ENCODE results near the gene LRRC49.
"Not testable (repeated sequence)": the region's sequence is repeated elsewhere in the genome, so short reads cannot be mapped to it uniquely, and the experiment has no call there.

Gene LRRC49

DNA sequence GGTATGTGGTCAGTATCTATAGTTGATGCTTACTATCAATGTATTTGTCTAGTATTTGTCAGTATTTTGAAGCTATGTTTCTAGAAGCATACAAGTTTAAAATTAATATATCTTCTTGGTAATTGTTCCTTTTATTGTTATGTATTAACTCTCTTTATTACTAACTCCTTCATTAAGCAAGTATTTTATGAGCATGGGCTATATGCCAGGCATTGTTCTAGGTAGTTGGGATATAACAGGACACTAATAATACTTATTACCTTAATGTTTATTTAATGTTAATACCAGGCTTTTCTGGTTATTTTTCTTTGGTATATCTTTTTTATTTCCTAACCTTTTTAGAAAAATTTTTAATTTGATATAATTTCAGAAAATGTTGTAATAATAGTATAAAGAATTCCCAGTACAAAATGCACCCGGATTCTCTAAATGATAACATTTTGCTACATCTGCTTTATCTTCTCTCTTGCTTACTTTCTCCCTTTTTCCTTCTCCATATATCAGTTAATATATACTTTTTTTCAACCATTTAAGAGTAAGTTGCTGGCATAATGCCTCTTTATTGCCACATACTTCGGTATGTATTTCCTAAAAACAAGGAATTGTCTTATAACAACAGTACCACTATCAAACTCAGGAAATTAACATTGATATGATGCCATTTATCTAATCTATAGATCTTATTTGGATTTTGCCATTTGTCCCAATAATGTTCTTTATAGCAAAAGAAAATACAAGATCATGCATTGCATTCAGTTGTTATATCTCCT lies 30.9 kb downstream of the LRRC49 start:
- no peak for DNase-seq

DNA sequence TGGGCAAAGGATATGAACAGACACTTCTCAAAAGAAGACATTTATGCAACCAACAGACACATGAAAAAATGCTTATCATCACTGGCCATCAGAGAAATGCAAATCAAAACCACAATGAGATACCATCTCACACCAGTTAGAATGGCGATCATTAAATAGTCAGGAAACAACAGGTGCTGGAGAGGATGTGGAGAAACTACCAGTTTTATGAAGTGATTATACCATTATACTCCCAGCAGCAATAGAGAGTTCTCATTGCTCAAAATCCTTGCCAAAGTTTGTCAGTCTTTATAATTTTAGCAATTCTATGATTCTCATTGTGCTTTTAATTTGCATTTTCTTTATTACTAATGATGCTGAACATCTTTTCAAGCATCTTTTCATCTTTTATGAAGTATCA lies 34.3 kb downstream of the LRRC49 start:
- DNase-seq: not testable (repeated sequence)

DNA sequence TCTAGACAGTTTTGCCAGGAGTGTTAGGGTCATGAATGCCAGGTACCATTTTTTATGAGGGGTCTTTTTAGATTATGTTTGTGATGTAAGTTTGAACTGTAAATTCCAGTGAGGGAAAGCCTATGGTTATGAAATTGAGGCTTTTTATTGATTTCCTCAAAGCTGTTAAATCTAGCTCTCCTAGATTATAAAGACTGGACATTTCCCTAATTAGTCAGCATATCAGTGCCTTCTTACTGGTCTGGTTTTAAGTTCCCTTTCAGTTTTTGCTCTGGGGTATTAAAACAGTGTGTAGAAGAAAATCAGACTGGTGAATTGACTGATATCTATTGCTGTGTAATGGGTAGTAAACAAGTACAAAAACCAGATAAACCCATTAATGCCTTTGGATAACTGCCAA lies 39.2 kb downstream of the LRRC49 start:
- DNase-seq: no peak

DNA sequence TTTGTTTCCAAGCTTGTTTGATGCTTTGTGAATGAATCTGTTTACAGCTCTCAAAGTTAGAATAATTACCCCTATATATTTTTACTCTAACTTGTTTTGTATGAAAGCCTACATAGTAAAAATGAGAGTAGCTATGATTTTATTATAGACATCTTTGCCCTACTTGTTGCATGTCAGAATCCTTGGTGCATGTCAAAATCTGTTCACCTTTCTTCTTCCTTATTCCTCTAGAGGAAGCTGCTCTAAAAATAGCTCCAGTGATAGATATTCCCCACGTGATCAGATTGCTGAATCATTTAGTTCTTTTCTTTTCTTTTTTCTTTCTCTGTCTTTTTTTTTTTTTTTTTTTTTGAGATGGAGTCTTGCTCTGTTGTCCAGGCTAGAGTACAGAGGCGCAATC lies 39.8 kb downstream of the LRRC49 start:
- no peak for DNase-seq

- no peak for DNase-seq
These were observed 40.8 kb downstream of the LRRC49 start for GRCh38 chr15:70933411-70933810.

GRCh38 chr15:70935631-70936030 lies 43.0 kb downstream of the LRRC49 start:
- no peak for DNase-seq

DNA sequence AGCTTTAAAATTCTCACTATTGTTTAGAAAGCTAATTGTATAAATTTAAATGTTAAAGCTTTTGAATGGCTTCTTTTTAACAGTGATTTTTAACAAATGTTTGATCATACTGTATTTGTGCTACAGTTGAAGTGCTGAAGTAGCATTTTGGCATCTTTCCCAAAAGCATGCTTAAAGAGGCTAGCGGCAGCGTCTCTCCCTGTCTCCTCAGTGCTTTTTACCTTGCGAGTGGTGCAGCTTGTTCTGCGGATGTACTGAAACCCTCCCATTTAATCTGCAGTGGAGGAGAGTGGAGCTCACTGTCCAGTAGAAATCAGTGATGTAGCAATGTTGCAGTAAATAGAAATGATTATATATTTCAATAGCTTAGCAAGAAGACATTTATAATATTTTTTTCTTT lies 43.7 kb downstream of the LRRC49 start:
- no peak for DNase-seq

GRCh38 chr15:70943285-70943684 lies 50.7 kb downstream of the LRRC49 start:
- DNase-seq: not testable (repeated sequence)

DNA sequence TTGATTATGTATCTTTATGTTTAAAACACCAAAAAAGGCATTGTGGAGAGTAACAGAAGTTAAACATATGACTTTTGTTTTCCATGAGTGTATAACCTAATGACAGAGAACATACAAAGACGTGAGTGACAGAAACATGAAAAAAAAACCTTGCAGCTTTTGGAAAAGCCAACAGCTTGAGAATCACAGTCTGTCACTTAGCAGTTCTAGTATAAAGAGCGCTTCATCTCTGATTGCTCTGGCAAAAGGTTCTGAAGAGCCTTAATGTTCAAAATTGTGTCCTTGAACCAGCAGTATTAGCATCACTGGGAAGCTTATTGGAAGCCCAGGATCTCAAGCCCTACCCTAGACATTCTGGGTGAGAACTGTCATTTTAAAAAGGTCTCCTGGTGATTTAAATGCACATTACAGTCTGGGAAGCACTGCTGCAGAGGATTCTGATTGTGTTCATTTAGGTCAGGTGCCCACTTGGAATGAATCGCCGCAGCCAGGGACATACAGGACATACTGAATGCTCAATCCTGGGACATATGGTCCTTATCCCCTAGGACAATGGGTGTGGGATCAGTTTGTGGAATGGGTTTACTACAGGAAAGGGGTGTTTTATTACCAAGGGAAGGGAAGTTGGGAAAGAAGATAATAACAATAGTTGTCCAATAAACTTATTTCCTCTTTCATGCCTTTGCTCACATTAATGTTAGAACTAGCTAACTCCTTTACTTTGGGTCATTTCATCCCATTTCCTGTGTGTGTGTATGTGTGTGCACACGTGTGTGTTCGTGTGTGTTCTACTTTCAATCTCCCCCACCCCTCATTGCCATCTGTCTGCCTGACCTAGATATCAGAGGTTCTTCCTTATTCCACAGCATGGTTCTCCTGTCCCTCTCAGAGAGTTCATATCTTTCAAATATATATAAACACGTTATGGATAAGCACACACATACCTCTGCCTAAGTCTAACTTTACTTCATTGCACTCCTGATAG lies 55.0 kb downstream of the LRRC49 start:
- DNase-seq: no peak

DNA sequence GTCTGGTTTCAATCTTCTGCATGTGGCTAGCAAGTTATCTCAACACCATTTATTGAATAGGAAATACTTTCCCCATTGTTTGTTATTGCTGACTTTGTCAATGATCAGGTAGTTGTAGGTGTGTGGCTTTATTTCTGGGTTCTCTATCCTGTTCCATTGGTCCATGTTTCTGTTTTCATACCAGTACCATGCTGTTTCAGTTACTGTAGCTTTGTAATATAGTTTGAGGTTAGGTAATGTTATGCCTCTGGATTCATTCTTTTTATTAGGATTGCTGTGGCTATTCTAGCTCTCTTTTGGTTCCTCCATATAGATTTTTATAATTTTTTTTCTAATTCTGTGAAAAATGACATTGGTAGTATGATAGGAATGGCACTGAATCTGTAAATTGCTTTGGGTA lies 58.3 kb downstream of the LRRC49 start:
- DNase-seq: no peak

DNA sequence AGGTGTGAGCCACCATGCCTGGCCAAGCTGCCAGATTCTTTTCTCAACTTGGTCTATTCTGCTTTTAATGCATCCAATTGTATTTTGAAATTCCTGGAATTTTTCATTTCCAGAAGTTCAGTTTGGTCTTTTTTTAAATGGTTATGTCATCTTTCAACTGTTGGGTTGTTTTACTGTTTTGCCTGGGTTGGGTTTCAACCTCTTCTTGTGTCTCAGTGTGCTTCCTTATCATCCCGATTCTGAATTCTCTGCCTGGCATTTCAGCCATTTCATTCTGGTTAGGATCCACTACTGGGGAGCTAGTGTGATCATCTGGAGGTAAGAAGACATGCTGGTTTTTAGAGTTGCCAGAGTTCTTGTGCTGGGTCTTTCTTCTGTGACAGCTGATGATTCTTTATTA lies 61.5 kb downstream of the LRRC49 start:
- no peak for DNase-seq

DNA sequence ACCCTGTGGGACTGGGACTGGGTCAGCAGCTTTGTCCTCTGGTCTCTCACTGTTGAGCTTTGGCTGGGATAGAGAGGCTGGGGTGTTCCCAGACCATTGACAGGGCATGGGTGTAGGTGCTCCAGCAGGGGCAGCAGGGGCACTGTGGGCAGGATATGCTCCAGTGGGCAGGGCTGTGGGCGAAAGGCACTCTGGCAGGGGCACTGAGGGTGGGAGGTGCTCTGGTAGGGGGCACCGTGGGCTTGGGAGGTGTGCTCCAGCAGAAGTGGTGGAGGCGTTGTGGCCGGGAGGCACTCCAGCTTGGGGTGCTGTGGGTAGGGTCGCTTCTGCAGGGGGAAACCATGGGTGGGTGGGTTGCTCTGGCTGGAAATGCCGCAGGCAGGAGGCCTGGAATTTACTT lies 62.1 kb downstream of the LRRC49 start:
- no peak for DNase-seq

GRCh38 chr15:70955151-70955550 lies 62.5 kb downstream of the LRRC49 start:
- DNase-seq: no peak

- no peak for DNase-seq
These were observed 63.8 kb downstream of the LRRC49 start for GRCh38 chr15:70956201-70956995.

DNA sequence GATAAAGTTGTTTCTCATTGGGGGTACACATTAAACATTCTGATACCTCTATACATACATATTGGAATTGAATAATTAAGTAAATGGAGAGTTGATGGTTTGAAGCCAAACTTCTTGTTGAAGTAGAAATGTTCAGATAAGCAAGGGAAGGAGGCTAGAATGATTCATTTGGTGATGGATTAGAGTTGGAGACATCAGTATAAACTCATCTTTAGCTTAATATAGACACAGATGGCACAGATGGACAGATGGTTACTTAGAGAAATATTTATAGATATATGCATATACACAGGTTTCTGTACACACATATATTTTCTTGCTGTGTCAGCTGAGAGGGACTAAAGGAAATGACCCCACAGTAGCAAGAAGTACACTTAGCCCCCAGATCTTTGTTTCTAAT lies 69.5 kb downstream of the LRRC49 start:
- DNase-seq: no peak

DNA sequence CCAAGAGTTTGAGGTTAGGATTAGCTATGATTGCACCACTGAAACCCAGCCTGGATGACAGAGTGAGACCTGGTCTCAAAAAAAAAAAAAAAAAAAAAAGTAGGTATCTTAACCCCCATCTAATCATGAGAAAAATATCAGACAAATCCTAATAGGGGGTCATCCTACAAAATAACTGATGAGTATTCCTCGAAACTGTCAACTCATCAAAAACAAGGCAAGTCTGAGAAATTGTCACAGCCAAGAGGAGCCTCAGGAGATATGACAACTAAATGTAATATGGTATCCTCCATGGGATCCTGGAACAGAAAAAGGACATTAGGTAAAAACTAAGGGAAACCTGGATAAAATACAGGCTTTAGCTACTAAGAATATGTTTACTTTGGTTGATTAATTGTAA lies 70.6 kb downstream of the LRRC49 start:
- no peak for DNase-seq

- no peak for DNase-seq
These were observed 71.4 kb downstream of the LRRC49 start for GRCh38 chr15:70964058-70964457.

DNA sequence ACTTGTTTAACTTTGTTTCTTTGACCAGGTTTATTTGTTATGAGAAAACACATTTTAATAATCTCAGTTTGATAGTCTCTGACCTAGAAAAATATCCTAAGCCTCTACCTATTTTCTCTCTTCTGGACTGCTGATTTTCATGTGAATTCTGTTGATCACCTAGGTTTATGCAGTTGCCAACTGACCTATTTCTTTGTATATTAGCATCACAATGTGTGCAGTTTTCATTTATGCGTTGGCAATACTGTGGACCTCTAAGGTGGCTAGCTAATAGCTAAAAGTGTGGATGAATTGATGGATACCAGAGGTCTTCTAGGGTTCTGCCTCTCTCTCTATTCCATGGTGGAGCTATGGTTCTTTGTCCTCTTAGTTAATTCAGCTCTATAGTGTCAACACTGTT lies 72.1 kb downstream of the LRRC49 start:
- DNase-seq: no peak

DNA sequence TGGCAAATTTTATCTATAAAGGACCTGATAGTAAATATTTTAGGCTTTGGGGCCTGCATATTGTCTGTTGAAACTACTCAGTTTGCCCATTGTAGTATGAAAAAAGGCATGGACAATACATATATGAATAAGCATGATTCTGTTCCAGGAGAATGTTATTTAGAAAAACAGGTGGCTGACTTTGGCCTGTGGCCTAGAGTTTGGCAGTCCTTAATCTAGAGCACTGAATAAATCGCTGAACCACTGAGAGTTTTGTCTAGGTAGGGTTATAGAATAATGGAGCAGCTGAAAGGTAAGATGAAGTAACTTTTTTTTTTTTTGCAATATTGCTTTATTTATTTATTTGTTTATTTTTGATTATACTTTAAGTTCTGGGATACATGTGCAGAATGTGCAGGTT lies 75.0 kb downstream of the LRRC49 start:
- no peak for DNase-seq

DNA sequence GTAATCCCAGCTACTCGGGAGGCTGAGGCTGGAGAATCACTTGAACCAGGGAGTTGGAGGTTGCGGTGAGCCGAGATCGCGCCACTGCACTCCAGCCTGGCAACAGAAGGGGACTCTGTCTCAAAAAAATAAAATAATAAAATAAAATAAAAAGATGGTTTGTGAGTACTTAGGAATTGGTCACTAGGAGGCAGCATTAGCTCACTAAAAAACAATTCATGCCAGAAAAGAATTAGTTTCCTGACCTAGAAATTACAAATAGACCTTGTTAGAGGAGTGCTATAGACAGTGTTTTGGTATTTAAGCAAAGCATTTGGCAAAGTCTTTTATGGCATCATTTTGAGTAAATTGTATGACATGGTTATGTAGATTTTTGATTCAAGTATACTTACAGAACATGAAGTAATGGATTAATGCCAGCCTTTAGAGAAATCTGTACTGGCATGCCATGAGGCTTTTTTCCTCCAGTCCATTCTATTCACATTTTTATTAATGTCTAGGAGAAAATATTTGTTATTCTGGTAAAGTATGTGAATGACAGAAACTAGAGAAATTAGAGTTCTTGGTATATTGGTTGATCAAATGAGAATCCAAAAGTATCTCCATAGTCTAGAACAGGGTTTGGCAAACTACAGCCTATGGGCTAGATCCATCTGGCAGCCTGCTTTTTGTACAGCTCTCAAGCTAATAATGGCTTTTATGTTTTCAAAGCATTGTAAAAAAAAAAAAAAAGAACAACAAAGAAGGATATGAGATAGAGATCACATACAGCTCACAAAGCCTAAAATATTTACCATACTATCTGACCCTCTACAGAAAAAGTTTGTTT lies 81.6 kb downstream of the LRRC49 start:
- peak in 1 of 2 experiments; percentile 64 for DNase-seq

DNA sequence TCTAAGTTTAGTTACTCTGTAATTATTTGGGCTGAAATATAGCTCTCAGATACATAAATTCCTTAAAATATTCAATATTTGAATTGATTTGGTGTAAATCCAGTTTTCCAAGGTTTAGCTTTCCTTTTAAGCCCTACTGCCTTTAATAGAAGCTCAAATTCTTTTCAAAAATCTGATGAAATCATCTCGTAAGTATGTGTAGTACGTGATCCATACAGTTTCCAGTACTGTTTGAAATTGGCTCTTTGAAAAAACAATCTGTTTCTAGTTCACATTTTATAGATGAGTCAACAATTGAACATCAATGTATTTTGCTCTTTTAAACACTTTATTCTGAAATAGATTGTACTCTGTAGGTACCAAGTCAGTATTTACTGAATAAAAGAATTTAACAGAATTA lies 84.2 kb downstream of the LRRC49 start:
- no peak for DNase-seq

DNA sequence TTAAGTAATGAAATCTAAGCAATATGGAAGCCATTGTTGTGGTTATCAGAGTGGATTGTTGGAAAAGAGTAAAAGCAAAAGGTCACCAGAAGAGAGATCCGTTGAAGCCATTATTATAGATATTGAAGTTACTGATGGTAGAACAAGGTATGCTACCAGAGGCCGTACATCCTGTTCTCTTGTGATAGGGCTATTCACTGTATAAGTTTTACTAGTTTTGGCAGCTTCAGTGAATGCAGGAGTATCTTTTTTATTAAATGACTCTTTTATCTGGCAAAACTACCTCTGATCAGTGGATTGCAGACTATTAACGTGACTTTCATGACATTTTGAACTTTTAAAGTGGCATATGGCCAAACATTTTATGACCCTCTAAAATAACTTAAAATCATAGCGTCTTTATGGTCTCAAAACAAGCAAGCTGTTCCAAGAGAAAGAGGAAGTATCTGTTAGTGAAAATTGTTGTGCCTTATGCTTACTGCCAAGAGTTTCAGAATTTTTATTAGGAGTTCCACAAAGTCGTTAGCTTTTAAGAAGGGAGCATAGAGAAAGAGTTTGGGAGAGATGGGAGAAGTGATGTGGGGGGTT lies 102.9 kb downstream of the LRRC49 start:
- no peak for DNase-seq

All from SW 1271 (cell line).